ENCODE results near the gene MMD.

Gene MMD

DNA sequence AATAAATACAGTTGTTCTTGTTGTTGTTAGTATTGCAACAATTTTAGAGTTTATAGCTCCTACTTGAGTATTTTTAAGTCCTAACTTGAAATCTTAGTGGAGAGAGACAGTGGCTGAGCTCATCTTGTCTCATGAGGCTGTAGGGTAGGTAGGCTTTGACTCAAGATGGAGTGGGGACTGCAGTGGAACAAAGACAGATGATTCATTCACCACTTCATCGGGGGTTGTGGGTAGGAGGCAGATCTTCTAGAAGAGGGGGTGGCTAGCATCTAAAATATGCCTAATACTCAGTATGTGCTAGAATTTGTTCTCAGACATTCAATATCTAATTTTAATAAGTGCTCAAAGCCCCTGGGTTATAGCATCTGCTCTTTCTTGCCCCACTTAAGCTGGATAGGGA, 13.1 kb upstream of the MMD start:
- no peaks in the 10 kb centered on the region for H3K27me3 ChIP-seq (ENCODE audit: insufficient read depth, low read length, poor library complexity, severe bottlenecking)
- H3K4me1 ChIP-seq (ENCODE audit: insufficient read depth, low read length, poor library complexity, severe bottlenecking) = no peaks in the 10 kb centered on the region
- no peaks in the 10 kb centered on the region for H4K20me1 ChIP-seq (ENCODE audit: insufficient read depth, low read length, poor library complexity, severe bottlenecking)
- no peak overlapping the region for H3K4me3 ChIP-seq (ENCODE audit: low read length, poor library complexity, severe bottlenecking)
- H3F3A ChIP-seq (ENCODE audit: low read depth) = no peaks in the 10 kb centered on the region
- no peaks in the 10 kb centered on the region for H3K9me2 ChIP-seq (replicated peaks; ENCODE audit: low read depth, low read length)
- TF ChIP-seq EZH2phosphoT487 (IDR thresholded peaks at IDR 0.05; ENCODE audit: borderline replicate concordance) = no peak
- TF ChIP-seq, protein P1, sequence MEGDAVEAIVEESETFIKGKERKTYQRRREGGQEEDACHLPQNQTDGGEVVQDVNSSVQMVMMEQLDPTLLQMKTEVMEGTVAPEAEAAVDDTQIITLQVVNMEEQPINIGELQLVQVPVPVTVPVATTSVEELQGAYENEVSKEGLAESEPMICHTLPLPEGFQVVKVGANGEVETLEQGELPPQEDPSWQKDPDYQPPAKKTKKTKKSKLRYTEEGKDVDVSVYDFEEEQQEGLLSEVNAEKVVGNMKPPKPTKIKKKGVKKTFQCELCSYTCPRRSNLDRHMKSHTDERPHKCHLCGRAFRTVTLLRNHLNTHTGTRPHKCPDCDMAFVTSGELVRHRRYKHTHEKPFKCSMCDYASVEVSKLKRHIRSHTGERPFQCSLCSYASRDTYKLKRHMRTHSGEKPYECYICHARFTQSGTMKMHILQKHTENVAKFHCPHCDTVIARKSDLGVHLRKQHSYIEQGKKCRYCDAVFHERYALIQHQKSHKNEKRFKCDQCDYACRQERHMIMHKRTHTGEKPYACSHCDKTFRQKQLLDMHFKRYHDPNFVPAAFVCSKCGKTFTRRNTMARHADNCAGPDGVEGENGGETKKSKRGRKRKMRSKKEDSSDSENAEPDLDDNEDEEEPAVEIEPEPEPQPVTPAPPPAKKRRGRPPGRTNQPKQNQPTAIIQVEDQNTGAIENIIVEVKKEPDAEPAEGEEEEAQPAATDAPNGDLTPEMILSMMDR (conservative IDR thresholded peaks at IDR 0.05; ENCODE audit: low read length) = no peak
- H3K9me3 ChIP-seq (ENCODE audit: insufficient read depth, low read depth, low read length) = no peaks in the 10 kb centered on the region
- H2AFZ ChIP-seq (ENCODE audit: low read length) = no peak overlapping the region
- H3K79me2 ChIP-seq (ENCODE audit: insufficient read depth, low read length) = no peaks in the 10 kb centered on the region
- H3K36me3 ChIP-seq (ENCODE audit: insufficient read depth, low read length) = no peaks in the 10 kb centered on the region
- no peak overlapping the region for H3K9ac ChIP-seq (ENCODE audit: low read depth, low read length, poor library complexity, severe bottlenecking)
- H3K4me2 ChIP-seq (ENCODE audit: low read depth, low read length, poor library complexity, severe bottlenecking) = no peak overlapping the region

DNA sequence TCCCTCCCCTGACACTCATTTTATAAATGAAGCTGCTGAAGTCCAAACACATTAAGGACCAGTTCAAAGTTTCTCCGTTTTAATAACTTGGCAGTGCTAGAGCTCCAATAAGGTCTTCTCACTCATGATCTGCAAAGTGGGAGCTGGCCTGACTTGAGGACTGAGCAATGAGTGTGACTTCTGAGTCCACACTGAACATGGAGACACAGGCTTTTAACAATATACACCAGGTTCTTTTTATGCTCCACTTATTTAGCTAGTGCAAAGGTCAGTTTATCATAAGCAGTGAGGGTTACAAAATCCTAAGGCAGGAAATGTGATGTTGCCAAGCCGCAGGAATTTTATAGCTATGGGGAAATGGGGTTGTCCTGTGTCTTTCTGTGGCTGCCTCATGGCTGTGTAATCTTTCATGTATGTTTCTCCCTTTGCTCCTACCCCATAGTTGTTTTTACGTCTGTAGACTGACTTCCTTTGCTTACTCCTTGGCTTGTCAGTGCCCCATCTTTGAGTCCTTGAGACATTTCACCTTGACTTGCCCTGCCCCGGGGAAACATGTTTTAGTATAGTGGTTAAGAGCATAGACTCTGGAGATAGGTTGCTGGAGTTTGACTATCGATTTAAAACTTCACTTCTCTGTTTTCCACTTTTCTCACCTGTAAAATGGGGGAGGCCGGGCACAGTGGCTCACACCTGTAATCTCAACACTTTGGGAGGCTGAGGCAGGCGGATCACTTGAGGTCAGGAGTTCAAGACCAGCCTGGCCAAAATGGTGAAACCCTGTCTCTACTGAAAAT, 12.2 kb upstream of the MMD start:
- no peaks in the 10 kb centered on the region for H3K9me3 ChIP-seq (ENCODE audit: insufficient read depth, low read depth, low read length)
- no peak overlapping the region for H3K4me3 ChIP-seq (ENCODE audit: low read length, poor library complexity, severe bottlenecking)
- no peak overlapping the region for H3K9ac ChIP-seq (ENCODE audit: low read depth, low read length, poor library complexity, severe bottlenecking)
- TF ChIP-seq, protein P1 (conservative IDR thresholded peaks at IDR 0.05; ENCODE audit: low read length) = no peak
- no peak for TF ChIP-seq EZH2phosphoT487 (IDR thresholded peaks at IDR 0.05; ENCODE audit: borderline replicate concordance)
- H3K27me3 ChIP-seq (ENCODE audit: insufficient read depth, low read length, poor library complexity, severe bottlenecking) = no peaks in the 10 kb centered on the region
- H3K4me1 ChIP-seq (ENCODE audit: insufficient read depth, low read length, poor library complexity, severe bottlenecking) = no peaks in the 10 kb centered on the region
- H3K9me2 ChIP-seq (replicated peaks; ENCODE audit: low read depth, low read length) = no peaks in the 10 kb centered on the region
- no peaks in the 10 kb centered on the region for H3K79me2 ChIP-seq (ENCODE audit: insufficient read depth, low read length)
- H2AFZ ChIP-seq (ENCODE audit: low read length) = no peak overlapping the region
- H4K20me1 ChIP-seq (ENCODE audit: insufficient read depth, low read length, poor library complexity, severe bottlenecking) = no peaks in the 10 kb centered on the region
- no peaks in the 10 kb centered on the region for H3K36me3 ChIP-seq (ENCODE audit: insufficient read depth, low read length)
- no peak overlapping the region for H3K4me2 ChIP-seq (ENCODE audit: low read depth, low read length, poor library complexity, severe bottlenecking)
- H3F3A ChIP-seq (ENCODE audit: low read depth) = no peaks in the 10 kb centered on the region

- no peak overlapping the region for H3K4me2 ChIP-seq (ENCODE audit: low read depth, low read length, poor library complexity, severe bottlenecking)
- H3K79me2 ChIP-seq (ENCODE audit: insufficient read depth, low read length) = no peaks in the 10 kb centered on the region
- no peak overlapping the region for H3K9ac ChIP-seq (ENCODE audit: low read depth, low read length, poor library complexity, severe bottlenecking)
- no peaks in the 10 kb centered on the region for H4K20me1 ChIP-seq (ENCODE audit: insufficient read depth, low read length, poor library complexity, severe bottlenecking)
- H3K36me3 ChIP-seq (ENCODE audit: insufficient read depth, low read length) = no peaks in the 10 kb centered on the region
- H3K4me1 ChIP-seq (ENCODE audit: insufficient read depth, low read length, poor library complexity, severe bottlenecking) = no peaks in the 10 kb centered on the region
- H3K9me2 ChIP-seq (replicated peaks; ENCODE audit: low read depth, low read length) = no peaks in the 10 kb centered on the region
- H3K9me3 ChIP-seq (ENCODE audit: insufficient read depth, low read depth, low read length) = no peaks in the 10 kb centered on the region
- no peak overlapping the region for H3K4me3 ChIP-seq (ENCODE audit: low read length, poor library complexity, severe bottlenecking)
- no peak overlapping the region for H2AFZ ChIP-seq (ENCODE audit: low read length)
- H3F3A ChIP-seq (ENCODE audit: low read depth) = no peaks in the 10 kb centered on the region
- no peaks in the 10 kb centered on the region for H3K27me3 ChIP-seq (ENCODE audit: insufficient read depth, low read length, poor library complexity, severe bottlenecking)
- TF ChIP-seq EZH2phosphoT487 (IDR thresholded peaks at IDR 0.05; ENCODE audit: borderline replicate concordance) = no peak
- TF ChIP-seq, protein P1 (conservative IDR thresholded peaks at IDR 0.05; ENCODE audit: low read length) = no peak
Observed at GRCh38 chr17:55433029-55433628, 11.5 kb upstream of the MMD start.

Measured in Loucy (cell line).